GM20000 (cell line): ENCODE data around the gene SEMA4D.
"Not testable (repeated sequence)": the region's sequence is repeated elsewhere in the genome, so short reads cannot be mapped to it uniquely, and the experiment has no call there.

Experiments
- DNase-seq: peaks from one replicate; pipeline ENCODE4 v3.0.0; 2012; ENCODE audit warnings: low spot score
- CTCF ChIP-seq: IDR thresholded peaks from 2 replicates; pipeline ENCODE4 v1.5.1; 2012; ENCODE audit warnings: mild to moderate bottlenecking, control low read depth; ENCODE audit errors: extremely low read depth, missing control alignments

SEMA4D gene

GRCh38 chr9:89475891-89476440, 21.9 kb downstream of the SEMA4D start:
- TF ChIP-seq CTCF: no peak

GRCh38 chr9:89474939-89475338, 23.0 kb downstream of the SEMA4D start:
- DNase-seq: no peak
- TF ChIP-seq CTCF: no peak

More at GRCh38 chr9:89475891-89476440, 21.9 kb downstream of the SEMA4D start:
- DNase-seq: no peak

- DNase-seq: no peak
- no peak for TF ChIP-seq CTCF
These were observed 24.0 kb downstream of the SEMA4D start for GRCh38 chr9:89473762-89474469.

- not testable (repeated sequence) for DNase-seq
These were observed 26.1 kb downstream of the SEMA4D start for GRCh38 chr9:89471796-89472320.

- TF ChIP-seq CTCF: no peak
- DNase-seq: no peak
These were observed 26.5 kb downstream of the SEMA4D start for GRCh38 chr9:89471390-89471789.

- no peak for TF ChIP-seq CTCF
- no peak for DNase-seq
These were observed 27.6 kb downstream of the SEMA4D start for GRCh38 chr9:89470224-89470839.

GRCh38 chr9:89469003-89469402, 28.9 kb downstream of the SEMA4D start:
- no peak for TF ChIP-seq CTCF
- DNase-seq: no peak
